ENCODE data around the gene PBX4. TPM values are rescaled to one million over a fixed set of nuclear protein-coding genes. Genes with fewer than 3 reads are reported as not detected.

Gene PBX4
- total and polyA plus RNA-seq, 2 donors (not counting 3 experiments of a cell fraction or from before 2014, with no cell fraction given) = not detected

DNA sequence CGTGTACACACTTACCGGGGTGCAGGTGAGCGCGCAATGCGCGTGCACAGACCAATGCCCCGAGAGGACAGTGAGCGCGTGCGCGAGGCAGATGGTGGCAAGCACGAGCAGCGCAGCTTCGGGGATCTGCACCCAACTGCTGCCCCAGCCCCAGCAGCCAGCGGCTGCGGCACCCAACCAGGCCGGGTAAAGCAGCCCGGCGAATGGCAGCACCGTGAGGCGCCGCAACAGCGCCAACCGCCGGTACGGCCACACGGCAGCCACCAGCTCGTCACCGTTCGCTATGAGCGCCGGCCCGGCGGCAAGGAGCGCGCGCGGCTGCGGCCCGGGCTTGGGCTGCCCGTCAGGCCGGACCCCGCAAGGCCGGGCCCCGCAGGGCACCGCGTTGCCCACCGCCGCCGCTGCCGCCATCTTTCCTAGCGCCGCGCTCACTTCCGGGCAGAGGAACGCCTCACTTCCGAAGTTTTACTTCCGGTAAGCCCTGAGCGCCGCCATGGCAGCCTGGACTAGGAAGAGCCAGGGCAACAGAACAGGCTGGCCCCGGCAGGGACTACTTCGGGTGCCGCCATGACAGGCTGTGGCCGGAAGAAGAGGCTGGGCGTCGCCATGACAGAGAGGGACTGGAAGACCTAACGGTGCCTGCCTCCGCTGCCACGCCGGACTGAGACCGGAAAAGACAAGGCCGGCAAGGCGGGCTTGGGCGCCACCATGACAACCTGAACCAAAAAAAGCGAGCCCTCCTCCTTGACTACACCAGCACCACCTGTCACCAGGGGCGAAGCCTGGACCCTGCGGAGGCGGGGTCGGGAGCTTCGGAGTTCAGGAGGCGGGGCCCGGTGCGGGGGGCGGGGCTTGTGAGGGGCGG, 45.0 kb upstream of the PBX4 start, which contains the start of gene ATP13A1:
ATP13A1 (minus strand) TSS at position 421 of the 865 bp plus-strand sequence; CDS start at position 411, 10 bp downstream.
- DNase-seq (ENCODE audit: low read depth, low spot score) = peak; percentile 96
- dilution Hi-C loops (cut with MboI; ENCODE audit: extremely low pct_ligation_motif_present, low sequenced_read_pairs) (no loop called here), intact Hi-C loops (cut with micrococcal nuclease) (loop anchor here (1.0 to 10.0 kb wide), 3 partner anchors 113 to 241 kb away; partner anchors contain the start of gene ZNF93)
- TF ChIP-seq, protein P1, sequence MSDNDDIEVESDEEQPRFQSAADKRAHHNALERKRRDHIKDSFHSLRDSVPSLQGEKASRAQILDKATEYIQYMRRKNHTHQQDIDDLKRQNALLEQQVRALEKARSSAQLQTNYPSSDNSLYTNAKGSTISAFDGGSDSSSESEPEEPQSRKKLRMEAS (IDR thresholded peaks at IDR 0.05; ENCODE audit: insufficient read depth, insufficient read length) = no peak
- no peak for TF ChIP-seq MYC (IDR thresholded peaks at IDR 0.05; ENCODE audit: low read depth, low read length)
- TF ChIP-seq, protein P2, sequence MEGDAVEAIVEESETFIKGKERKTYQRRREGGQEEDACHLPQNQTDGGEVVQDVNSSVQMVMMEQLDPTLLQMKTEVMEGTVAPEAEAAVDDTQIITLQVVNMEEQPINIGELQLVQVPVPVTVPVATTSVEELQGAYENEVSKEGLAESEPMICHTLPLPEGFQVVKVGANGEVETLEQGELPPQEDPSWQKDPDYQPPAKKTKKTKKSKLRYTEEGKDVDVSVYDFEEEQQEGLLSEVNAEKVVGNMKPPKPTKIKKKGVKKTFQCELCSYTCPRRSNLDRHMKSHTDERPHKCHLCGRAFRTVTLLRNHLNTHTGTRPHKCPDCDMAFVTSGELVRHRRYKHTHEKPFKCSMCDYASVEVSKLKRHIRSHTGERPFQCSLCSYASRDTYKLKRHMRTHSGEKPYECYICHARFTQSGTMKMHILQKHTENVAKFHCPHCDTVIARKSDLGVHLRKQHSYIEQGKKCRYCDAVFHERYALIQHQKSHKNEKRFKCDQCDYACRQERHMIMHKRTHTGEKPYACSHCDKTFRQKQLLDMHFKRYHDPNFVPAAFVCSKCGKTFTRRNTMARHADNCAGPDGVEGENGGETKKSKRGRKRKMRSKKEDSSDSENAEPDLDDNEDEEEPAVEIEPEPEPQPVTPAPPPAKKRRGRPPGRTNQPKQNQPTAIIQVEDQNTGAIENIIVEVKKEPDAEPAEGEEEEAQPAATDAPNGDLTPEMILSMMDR (IDR thresholded peaks at IDR 0.05; ENCODE audit: extremely low read depth in 1 of 2, insufficient read depth in 1 of 2, low read depth in 1 of 2, low read length in 2 of 2) = peak in 1 of 2 donors; percentile 34
- peak; percentile 94 for TF ChIP-seq POLR2AphosphoS5 (IDR thresholded peaks at IDR 0.05; ENCODE audit: insufficient read depth, low read depth, low read length)
- no peak for TF ChIP-seq GATA2 (IDR thresholded peaks at IDR 0.05; ENCODE audit: insufficient read depth, insufficient read length, low read depth, low read length)
- TF ChIP-seq POLR2A (IDR thresholded peaks at IDR 0.05; ENCODE audit: low read depth, low read length) = peak; percentile 75
- no peak for TF ChIP-seq EZH2 (IDR thresholded peaks at IDR 0.05; ENCODE audit: borderline replicate concordance, low read depth, low read length, severe bottlenecking)
- Histone ChIP-seq H3K4me3 (replicated peaks in 1 of 3; ENCODE audit: insufficient read depth in 1 of 3, low read depth in 1 of 3, low read length in 3 of 3) (peak within 1 kb of the TSS; percentile 3 to 57 (median 56)), H3K4me2 (ENCODE audit: insufficient read depth, low read length) (peak within 1 kb of the TSS; percentile 76), H3K36me3 (ENCODE audit: control insufficient read depth in 2 of 2, extremely low read depth in 1 of 2, insufficient read depth in 2 of 2, low read length in 2 of 2) (peaks cover 2 to 5% of the 10 kb centered on the region in 2 experiments), H3K4me1 (ENCODE audit: control insufficient read depth, extremely low read depth, insufficient read depth, low read length) (peaks cover 9% of the 10 kb centered on the region), H3K9me1 (replicated peaks; ENCODE audit: control insufficient read depth, extremely low read depth, insufficient read depth, low read length) (no peaks in the 10 kb centered on the region), H2AFZ (ENCODE audit: low read depth, low read length) (peak within 1 kb of the TSS; percentile 67), H3K9me3 (replicated peaks; ENCODE audit: control insufficient read depth, insufficient read depth, low read length) (no peaks in the 10 kb centered on the region), H3K27ac (ENCODE audit: insufficient read depth, low read depth, low read length) (peak within 1 kb of the TSS; percentile 77), H3K79me2 (ENCODE audit: control insufficient read depth, insufficient read depth, low read length) (peaks cover 22% of the 10 kb centered on the region), H3K27me3 (ENCODE audit: control insufficient read depth in 2 of 2, insufficient read depth in 2 of 2, low read length in 2 of 2) (no peaks in the 10 kb centered on the region), H4K20me1 (replicated peaks; ENCODE audit: control insufficient read depth, extremely low read depth, insufficient read depth, low read length) (no peaks in the 10 kb centered on the region), H3K9ac (replicated peaks; ENCODE audit: extremely low read depth, insufficient read depth, low read length) (peak within 1 kb of the TSS; percentile 84)
- ChIA-PET CTCF (interaction anchor here (1.1 to 1.7 kb wide), 2 partner anchors 10 to 13 kb away, joined by 3 to 6 read pairs; no protein-coding TSS in a partner anchor), POLR2A (interaction anchor here (0.7 to 1.0 kb wide), 2 partner anchors 158 to 305 kb away, joined by 3 to 5 read pairs; partner anchors contain the start of gene ZNF506)
- no TSS peak for BruUV-seq (replicated peaks)
- FAIRE-seq = peak; percentile 97
